Endothelial cell (in vitro differentiated cells): ENCODE data around the gene C1QTNF8. TPM values are rescaled to one million over a fixed set of nuclear protein-coding genes. Genes with fewer than 3 reads are reported as not detected.

Experiments used
- DNase-seq: peaks from one replicate; pipeline ENCODE4 v3.0.0; 2021; ENCODE audit warnings: low spot score
- H3K27ac Mint-ChIP-seq: one replicate; pipeline ENCODE4 v1.8.0; 2021; ENCODE audit warnings: mixed read lengths, inconsistent platforms; ENCODE audit not compliant: unreplicated experiment
- H3K27me3 Mint-ChIP-seq: one replicate; pipeline ENCODE4 v1.8.0; 2021; ENCODE audit warnings: mild to moderate bottlenecking, moderate library complexity, mixed read lengths, inconsistent platforms; ENCODE audit not compliant: unreplicated experiment
- H3K36me3 Mint-ChIP-seq: one replicate; pipeline ENCODE4 v1.8.0; 2021; ENCODE audit warnings: mild to moderate bottlenecking, low read depth, mixed read lengths, inconsistent platforms; ENCODE audit not compliant: unreplicated experiment
- H3K4me1 Mint-ChIP-seq: one replicate; pipeline ENCODE4 v1.8.0; 2021; ENCODE audit warnings: mild to moderate bottlenecking, mixed read lengths, inconsistent platforms; ENCODE audit not compliant: unreplicated experiment
- H3K4me3 Mint-ChIP-seq: one replicate; pipeline ENCODE4 v1.8.0; 2021; ENCODE audit warnings: mild to moderate bottlenecking, mixed read lengths, inconsistent platforms; ENCODE audit not compliant: unreplicated experiment
- H3K9me3 Mint-ChIP-seq: one replicate; pipeline ENCODE4 v1.8.0; 2021; ENCODE audit warnings: mixed read lengths, inconsistent platforms; ENCODE audit not compliant: unreplicated experiment
- total RNA-seq: library from RNA; stranded (reverse); fragmentation: NEBNext Ultra II Directional; extraction: Animal tissue kit (Norgen Biotek cat#: 25700); gene quantifications from one replicate; pipeline ENCODE4 v1.2.1, GENCODE V29; 2021; ENCODE audit not compliant: unreplicated experiment
- TF ChIP-seq, protein P1 (sequence below): fragments of 200-600 bp; sonication (generic); IDR thresholded peaks from one replicate; pipeline ENCODE4 v1.5.0; 2021; ENCODE audit warnings: antibody characterized with exemption; ENCODE audit not compliant: unreplicated experiment

The C1QTNF8 gene
- total RNA-seq, 1 donor from 2014 or later, result not detected

GRCh38 chr16:1135459-1135825 is 39.4 kb upstream of the C1QTNF8 start:
- Mint-ChIP-seq H3K9me3 (no peaks in the 10 kb centered on the region), H3K36me3 (no peaks in the 10 kb centered on the region), H3K27me3 (no peaks in the 10 kb centered on the region), H3K4me1 (no peaks in the 10 kb centered on the region), H3K27ac (no peak overlapping the region), H3K4me3 (no peak overlapping the region)
- TF ChIP-seq, protein P1, sequence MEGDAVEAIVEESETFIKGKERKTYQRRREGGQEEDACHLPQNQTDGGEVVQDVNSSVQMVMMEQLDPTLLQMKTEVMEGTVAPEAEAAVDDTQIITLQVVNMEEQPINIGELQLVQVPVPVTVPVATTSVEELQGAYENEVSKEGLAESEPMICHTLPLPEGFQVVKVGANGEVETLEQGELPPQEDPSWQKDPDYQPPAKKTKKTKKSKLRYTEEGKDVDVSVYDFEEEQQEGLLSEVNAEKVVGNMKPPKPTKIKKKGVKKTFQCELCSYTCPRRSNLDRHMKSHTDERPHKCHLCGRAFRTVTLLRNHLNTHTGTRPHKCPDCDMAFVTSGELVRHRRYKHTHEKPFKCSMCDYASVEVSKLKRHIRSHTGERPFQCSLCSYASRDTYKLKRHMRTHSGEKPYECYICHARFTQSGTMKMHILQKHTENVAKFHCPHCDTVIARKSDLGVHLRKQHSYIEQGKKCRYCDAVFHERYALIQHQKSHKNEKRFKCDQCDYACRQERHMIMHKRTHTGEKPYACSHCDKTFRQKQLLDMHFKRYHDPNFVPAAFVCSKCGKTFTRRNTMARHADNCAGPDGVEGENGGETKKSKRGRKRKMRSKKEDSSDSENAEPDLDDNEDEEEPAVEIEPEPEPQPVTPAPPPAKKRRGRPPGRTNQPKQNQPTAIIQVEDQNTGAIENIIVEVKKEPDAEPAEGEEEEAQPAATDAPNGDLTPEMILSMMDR, result no peak
- DNase-seq, result no peak

DNA sequence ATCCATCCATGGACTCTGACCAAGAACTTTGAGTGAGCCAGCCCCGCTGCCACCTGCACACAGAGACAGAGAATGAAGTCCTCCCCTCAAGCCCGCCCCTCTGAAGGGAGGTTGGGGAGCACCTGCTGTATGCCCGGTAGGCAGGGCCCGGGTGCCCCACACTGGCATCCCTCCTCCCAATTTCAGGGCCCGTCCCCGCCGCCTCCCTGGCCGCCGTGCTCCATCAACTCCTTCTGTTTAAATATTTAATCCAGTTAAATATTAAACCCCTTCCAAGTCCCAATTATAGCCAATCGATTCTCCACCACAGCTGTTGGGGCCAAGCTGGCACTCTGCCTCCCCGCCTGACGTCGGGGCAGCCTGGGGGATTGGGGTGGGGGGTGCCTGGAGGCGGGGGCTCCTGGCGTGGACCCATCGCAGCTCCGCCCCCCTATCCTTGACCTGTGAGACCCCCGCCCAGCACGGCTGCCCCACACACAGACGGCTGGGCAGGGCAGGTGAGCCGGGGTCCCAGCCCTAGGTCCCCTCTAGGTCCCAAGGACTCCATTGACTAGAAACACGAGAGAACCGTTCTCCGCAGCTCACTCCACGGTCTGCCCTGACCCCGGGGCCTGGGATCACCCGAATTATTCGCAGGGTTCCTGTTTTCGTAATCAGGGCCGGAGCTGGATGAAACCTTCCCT is 38.9 kb upstream of the C1QTNF8 start:
- Mint-ChIP-seq H3K9me3 (no peaks in the 10 kb centered on the region), H3K27me3 (no peaks in the 10 kb centered on the region), H3K4me1 (no peaks in the 10 kb centered on the region), H3K27ac (no peak overlapping the region), H3K36me3 (no peaks in the 10 kb centered on the region), H3K4me3 (no peak overlapping the region)
- DNase-seq, result no peak
- TF ChIP-seq, protein P1, result no peak

- Mint-ChIP-seq H3K9me3 (no peaks in the 10 kb centered on the region), H3K27ac (no peak overlapping the region), H3K4me3 (no peak overlapping the region), H3K36me3 (no peaks in the 10 kb centered on the region), H3K27me3 (no peaks in the 10 kb centered on the region), H3K4me1 (no peaks in the 10 kb centered on the region)
- no peak for DNase-seq
- TF ChIP-seq, protein P1, result no peak
These were observed 37.9 kb upstream of the C1QTNF8 start for GRCh38 chr16:1133810-1134520.

DNA sequence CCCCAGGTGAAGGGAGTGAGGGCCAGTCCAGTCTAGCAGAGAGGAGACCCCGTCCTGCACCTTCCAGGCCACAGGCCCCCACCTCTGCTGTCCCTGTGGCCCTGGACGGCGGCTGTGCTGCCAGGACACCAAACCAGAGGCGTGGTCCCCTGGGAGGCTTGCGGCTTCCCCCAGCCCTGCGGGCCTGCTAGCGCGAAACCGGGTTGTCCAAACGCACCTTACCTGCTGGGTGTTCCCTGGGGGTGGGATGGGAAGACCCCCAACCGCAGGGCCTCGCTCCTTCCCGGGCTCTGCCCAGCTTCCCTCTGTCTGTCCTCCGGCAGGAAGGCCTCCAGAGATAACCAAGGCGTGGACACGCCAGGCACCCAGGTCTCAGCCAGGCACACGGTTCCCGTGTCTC is 37.2 kb upstream of the C1QTNF8 start:
- no peaks in the 10 kb centered on the region for H3K27me3 Mint-ChIP-seq
- no peaks in the 10 kb centered on the region for H3K4me1 Mint-ChIP-seq
- no peak overlapping the region for H3K4me3 Mint-ChIP-seq
- H3K9me3 Mint-ChIP-seq, result no peaks in the 10 kb centered on the region
- no peak for DNase-seq
- no peak overlapping the region for H3K27ac Mint-ChIP-seq
- TF ChIP-seq, protein P1, result no peak
- H3K36me3 Mint-ChIP-seq, result no peaks in the 10 kb centered on the region

- Mint-ChIP-seq H3K9me3 (no peaks in the 10 kb centered on the region), H3K27ac (no peak overlapping the region), H3K4me1 (no peaks in the 10 kb centered on the region), H3K36me3 (no peaks in the 10 kb centered on the region), H3K27me3 (no peaks in the 10 kb centered on the region), H3K4me3 (no peak overlapping the region)
- TF ChIP-seq, protein P1, result no peak
- no peak for DNase-seq
These were observed 36.4 kb upstream of the C1QTNF8 start for GRCh38 chr16:1132431-1132830.
